ENCODE measurements around the gene VPS35L.

Gene VPS35L

DNA sequence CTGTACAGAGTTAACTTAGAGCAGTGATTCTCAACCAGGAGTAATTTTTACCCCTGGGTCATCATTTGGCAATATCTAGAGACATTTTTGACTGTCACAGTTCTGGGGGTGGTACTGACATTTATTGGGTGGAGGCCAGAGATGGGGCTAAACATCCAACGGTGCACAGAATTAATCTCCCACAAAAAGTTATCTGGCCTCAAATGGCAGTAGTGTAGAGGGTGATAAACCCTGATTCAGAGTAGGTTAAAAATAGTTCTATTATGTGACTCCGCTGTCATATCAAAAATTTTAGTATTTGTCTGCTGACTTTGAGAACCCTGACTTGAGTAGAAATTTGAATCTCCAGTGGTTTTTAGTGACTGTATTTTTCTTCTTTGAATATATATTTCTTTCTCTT is 19.1 kb downstream of the VPS35L start:
- H3K9me3 ChIP-seq (replicated peaks; ENCODE audit: low read length) = no peaks in the 10 kb centered on the region
- H3K4me1 ChIP-seq (ENCODE audit: control insufficient read depth, insufficient read depth, low read length) = no peaks in the 10 kb centered on the region
- H3K4me3 ChIP-seq (ENCODE audit: low read length) = no peak overlapping the region
- H3K36me3 ChIP-seq (ENCODE audit: insufficient read depth, low read length) = peaks cover 50% of the 10 kb centered on the region
- no peaks in the 10 kb centered on the region for H3K27me3 ChIP-seq (ENCODE audit: control insufficient read depth, insufficient read depth, low read length)
- no peak overlapping the region for H3K9ac ChIP-seq (ENCODE audit: low read depth, low read length)
- H3K4me2 ChIP-seq (ENCODE audit: low read length) = no peak overlapping the region

GRCh38 chr16:19578378-19578971 is 23.0 kb downstream of the VPS35L start:
- Histone ChIP-seq H3K4me3 (ENCODE audit: low read length) (no peak overlapping the region), H3K9me3 (replicated peaks; ENCODE audit: low read length) (no peaks in the 10 kb centered on the region), H3K4me2 (ENCODE audit: low read length) (no peak overlapping the region), H3K4me1 (ENCODE audit: control insufficient read depth, insufficient read depth, low read length) (no peaks in the 10 kb centered on the region), H3K36me3 (ENCODE audit: insufficient read depth, low read length) (peaks cover 61% of the 10 kb centered on the region), H3K9ac (ENCODE audit: low read depth, low read length) (no peak overlapping the region), H3K27me3 (ENCODE audit: control insufficient read depth, insufficient read depth, low read length) (no peaks in the 10 kb centered on the region)

DNA sequence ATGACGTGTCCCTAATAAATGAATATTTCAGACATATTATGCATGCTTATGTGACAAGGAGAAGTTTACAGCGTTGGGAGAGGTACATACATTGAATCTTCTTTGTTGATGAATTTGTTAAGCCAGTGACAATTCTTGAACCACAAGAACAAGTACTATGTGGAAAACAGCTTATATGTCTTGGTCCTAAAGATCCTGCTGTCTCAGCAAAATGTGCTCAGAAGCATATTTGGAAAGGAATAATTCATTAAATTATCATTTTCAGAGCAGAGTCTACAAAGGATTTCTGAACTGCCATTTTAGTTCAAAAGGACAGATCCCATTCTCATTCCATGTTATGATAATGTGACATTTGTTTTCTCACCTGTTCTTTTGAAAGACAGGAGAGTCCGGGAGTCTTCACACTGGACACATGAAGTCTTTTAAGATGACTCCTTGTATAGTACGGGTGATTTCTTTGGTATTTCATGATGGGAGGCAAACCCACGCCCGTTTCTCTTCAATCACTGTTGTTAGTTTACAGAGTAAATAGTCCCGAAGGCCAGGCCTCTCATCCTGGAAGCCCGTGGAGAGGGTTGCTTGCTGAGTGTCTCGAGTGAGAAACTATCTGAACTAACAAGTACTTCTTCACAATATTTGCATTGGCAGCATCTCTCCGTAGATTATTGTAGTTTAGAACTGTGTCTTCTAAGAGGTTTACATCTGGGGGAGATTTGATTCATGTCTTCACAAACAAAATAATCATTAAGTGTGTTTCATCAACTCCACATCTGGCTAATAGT is 26.7 kb downstream of the VPS35L start:
- peaks cover 43% of the 10 kb centered on the region for H3K36me3 ChIP-seq (ENCODE audit: insufficient read depth, low read length)
- no peaks in the 10 kb centered on the region for H3K9me3 ChIP-seq (replicated peaks; ENCODE audit: low read length)
- no peak overlapping the region for H3K4me3 ChIP-seq (ENCODE audit: low read length)
- H3K4me1 ChIP-seq (ENCODE audit: control insufficient read depth, insufficient read depth, low read length) = no peaks in the 10 kb centered on the region
- H3K27me3 ChIP-seq (ENCODE audit: control insufficient read depth, insufficient read depth, low read length) = no peaks in the 10 kb centered on the region
- H3K9ac ChIP-seq (ENCODE audit: low read depth, low read length) = no peak overlapping the region
- no peak overlapping the region for H3K4me2 ChIP-seq (ENCODE audit: low read length)

- no peak overlapping the region for H3K4me3 ChIP-seq (ENCODE audit: low read length)
- H3K4me2 ChIP-seq (ENCODE audit: low read length) = no peak overlapping the region
- no peak overlapping the region for H3K9ac ChIP-seq (ENCODE audit: low read depth, low read length)
- peaks cover 31% of the 10 kb centered on the region for H3K36me3 ChIP-seq (ENCODE audit: insufficient read depth, low read length)
- H3K4me1 ChIP-seq (ENCODE audit: control insufficient read depth, insufficient read depth, low read length) = no peaks in the 10 kb centered on the region
- H3K9me3 ChIP-seq (replicated peaks; ENCODE audit: low read length) = no peaks in the 10 kb centered on the region
- H3K27me3 ChIP-seq (ENCODE audit: control insufficient read depth, insufficient read depth, low read length) = no peaks in the 10 kb centered on the region
Measured at GRCh38 chr16:19583665-19584300, 28.3 kb downstream of the VPS35L start.

DNA sequence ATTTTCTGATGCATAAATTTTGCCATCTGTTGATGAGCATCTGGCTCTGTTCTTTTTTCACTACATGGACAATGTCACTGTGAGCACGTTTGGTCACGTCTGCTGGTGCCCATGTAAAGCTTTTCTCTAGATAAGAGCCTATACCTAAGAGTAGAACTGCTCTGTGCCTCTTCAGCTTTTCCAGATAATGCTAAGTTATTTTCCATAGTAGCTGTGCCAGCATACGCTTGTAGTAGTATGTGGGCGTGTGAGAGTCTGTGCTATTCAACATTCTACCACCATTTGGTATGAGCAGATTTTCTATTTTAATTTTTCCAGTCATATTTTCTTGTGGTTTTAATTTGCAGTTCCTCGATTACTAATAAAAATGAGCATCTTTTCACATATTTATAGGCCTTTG is 33.2 kb downstream of the VPS35L start:
- peaks cover 11% of the 10 kb centered on the region for H3K36me3 ChIP-seq (ENCODE audit: insufficient read depth, low read length)
- no peak overlapping the region for H3K4me3 ChIP-seq (ENCODE audit: low read length)
- H3K9me3 ChIP-seq (replicated peaks; ENCODE audit: low read length) = no peaks in the 10 kb centered on the region
- no peaks in the 10 kb centered on the region for H3K27me3 ChIP-seq (ENCODE audit: control insufficient read depth, insufficient read depth, low read length)
- H3K9ac ChIP-seq (ENCODE audit: low read depth, low read length) = no peak overlapping the region
- H3K4me2 ChIP-seq (ENCODE audit: low read length) = no peak overlapping the region
- no peaks in the 10 kb centered on the region for H3K4me1 ChIP-seq (ENCODE audit: control insufficient read depth, insufficient read depth, low read length)

GRCh38 chr16:19589106-19589505 is 33.6 kb downstream of the VPS35L start:
- no peak overlapping the region for H3K9ac ChIP-seq (ENCODE audit: low read depth, low read length)
- no peak overlapping the region for H3K4me2 ChIP-seq (ENCODE audit: low read length)
- H3K36me3 ChIP-seq (ENCODE audit: insufficient read depth, low read length) = peaks cover 14% of the 10 kb centered on the region

GRCh38 chr16:19589771-19590302 is 34.3 kb downstream of the VPS35L start:
- H3K4me1 ChIP-seq (ENCODE audit: control insufficient read depth, insufficient read depth, low read length) = no peaks in the 10 kb centered on the region
- no peak overlapping the region for H3K9ac ChIP-seq (ENCODE audit: low read depth, low read length)
- H3K4me2 ChIP-seq (ENCODE audit: low read length) = no peak overlapping the region
- H3K9me3 ChIP-seq (replicated peaks; ENCODE audit: low read length) = no peaks in the 10 kb centered on the region
- peaks cover 15% of the 10 kb centered on the region for H3K36me3 ChIP-seq (ENCODE audit: insufficient read depth, low read length)
- H3K4me3 ChIP-seq (ENCODE audit: low read length) = no peak overlapping the region
- H3K27me3 ChIP-seq (ENCODE audit: control insufficient read depth, insufficient read depth, low read length) = no peaks in the 10 kb centered on the region

More at GRCh38 chr16:19589106-19589505, 33.6 kb downstream of the VPS35L start:
- Histone ChIP-seq H3K4me1 (ENCODE audit: control insufficient read depth, insufficient read depth, low read length) (no peaks in the 10 kb centered on the region), H3K4me3 (ENCODE audit: low read length) (no peak overlapping the region), H3K27me3 (ENCODE audit: control insufficient read depth, insufficient read depth, low read length) (no peaks in the 10 kb centered on the region), H3K9me3 (replicated peaks; ENCODE audit: low read length) (no peaks in the 10 kb centered on the region)

DNA sequence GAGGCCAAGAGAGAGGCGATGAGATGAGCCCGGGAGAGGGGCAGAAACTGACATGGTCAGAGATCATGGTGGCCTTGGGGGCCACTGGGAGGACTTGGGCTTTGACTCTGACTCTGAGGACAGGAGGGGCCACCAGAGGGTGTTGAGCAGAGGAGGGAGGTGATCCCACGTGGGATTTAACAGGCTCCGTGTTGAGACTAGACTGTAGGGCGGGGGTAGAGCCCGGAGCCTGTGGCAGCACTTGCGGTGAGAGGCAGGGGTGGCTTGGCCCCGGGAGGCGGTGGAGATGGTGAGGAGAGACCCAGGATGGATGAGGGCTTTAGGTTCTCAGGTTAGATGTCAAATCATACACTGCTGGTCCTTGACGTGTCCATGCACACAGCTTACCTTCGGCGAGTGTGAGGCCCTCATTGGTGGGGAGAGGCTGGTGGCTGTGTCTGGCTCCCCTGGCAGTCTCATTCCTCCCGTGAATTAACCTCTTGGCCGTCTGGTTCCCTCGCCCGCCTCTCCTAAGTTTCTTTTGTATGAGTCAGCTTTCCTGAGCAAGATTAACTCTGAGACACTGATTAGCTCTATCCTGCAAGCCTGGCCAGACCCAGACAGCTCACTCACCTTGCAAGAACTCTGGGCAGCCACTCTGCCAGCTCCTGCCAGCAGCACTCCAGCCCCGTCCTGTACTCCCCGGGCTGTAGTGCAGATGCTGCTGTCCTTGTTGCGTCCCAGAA is 39.7 kb downstream of the VPS35L start:
- no peak overlapping the region for H3K9ac ChIP-seq (ENCODE audit: low read depth, low read length)
- H3K4me3 ChIP-seq (ENCODE audit: low read length) = no peak overlapping the region
- H3K4me2 ChIP-seq (ENCODE audit: low read length) = peak overlapping the region; percentile 5
- no peaks in the 10 kb centered on the region for H3K27me3 ChIP-seq (ENCODE audit: control insufficient read depth, insufficient read depth, low read length)
- no peaks in the 10 kb centered on the region for H3K9me3 ChIP-seq (replicated peaks; ENCODE audit: low read length)
- peaks cover 10% of the 10 kb centered on the region for H3K4me1 ChIP-seq (ENCODE audit: control insufficient read depth, insufficient read depth, low read length)
- H3K36me3 ChIP-seq (ENCODE audit: insufficient read depth, low read length) = peaks cover 23% of the 10 kb centered on the region

DNA sequence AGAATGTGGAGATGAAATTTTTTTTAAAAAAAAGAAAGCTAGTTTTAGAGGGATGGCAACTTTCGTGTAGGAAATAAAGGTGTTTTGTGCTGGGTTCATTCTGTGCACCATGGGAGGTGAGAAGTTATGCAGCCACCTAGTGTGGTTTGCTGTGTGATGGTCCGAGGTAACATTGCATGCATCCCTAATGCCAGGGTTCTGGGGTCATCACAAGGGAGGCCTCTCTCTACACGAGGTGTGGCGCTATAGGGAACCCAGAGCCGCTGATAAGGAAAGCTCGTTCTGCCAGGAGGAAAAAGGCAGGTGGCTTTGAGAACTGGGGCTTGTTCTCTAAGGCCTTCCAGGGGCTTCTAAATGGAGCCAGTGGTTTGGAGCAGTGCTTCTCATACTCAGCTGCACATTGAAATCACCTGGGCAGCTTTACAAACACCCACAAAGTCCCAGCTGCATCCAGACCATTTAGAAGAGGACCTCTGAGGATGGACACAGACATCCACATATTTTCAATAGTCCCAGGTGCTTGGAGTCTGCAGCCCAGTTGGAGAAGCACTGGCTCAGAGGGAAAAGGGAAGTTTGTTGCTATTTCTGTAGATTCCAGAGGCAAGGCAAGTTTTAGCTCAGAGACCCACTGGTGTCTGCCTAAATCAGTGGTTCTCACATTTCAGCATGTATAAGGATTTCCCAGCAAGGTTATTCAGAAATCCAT is 43.5 kb downstream of the VPS35L start:
- Histone ChIP-seq H3K36me3 (ENCODE audit: insufficient read depth, low read length) (peaks cover 29% of the 10 kb centered on the region), H3K27me3 (ENCODE audit: control insufficient read depth, insufficient read depth, low read length) (no peaks in the 10 kb centered on the region), H3K4me2 (ENCODE audit: low read length) (no peak overlapping the region), H3K9me3 (replicated peaks; ENCODE audit: low read length) (no peaks in the 10 kb centered on the region), H3K4me3 (ENCODE audit: low read length) (no peak overlapping the region), H3K4me1 (ENCODE audit: control insufficient read depth, insufficient read depth, low read length) (peaks cover 10% of the 10 kb centered on the region), H3K9ac (ENCODE audit: low read depth, low read length) (no peak overlapping the region)

- peaks cover 27% of the 10 kb centered on the region for H3K36me3 ChIP-seq (ENCODE audit: insufficient read depth, low read length)
- H3K4me3 ChIP-seq (ENCODE audit: low read length) = no peak overlapping the region
- H3K4me2 ChIP-seq (ENCODE audit: low read length) = no peak overlapping the region
- no peaks in the 10 kb centered on the region for H3K9me3 ChIP-seq (replicated peaks; ENCODE audit: low read length)
- peaks cover 8% of the 10 kb centered on the region for H3K4me1 ChIP-seq (ENCODE audit: control insufficient read depth, insufficient read depth, low read length)
- no peak overlapping the region for H3K9ac ChIP-seq (ENCODE audit: low read depth, low read length)
- H3K27me3 ChIP-seq (ENCODE audit: control insufficient read depth, insufficient read depth, low read length) = no peaks in the 10 kb centered on the region
Measured at GRCh38 chr16:19599968-19600716, 44.6 kb downstream of the VPS35L start.

All from skeletal muscle satellite cell (primary cell).